Inflammatory macrophage treated with lipopolysaccharide for 1 hour (primary cell): Measurements from ENCODE around the gene DPM1.

Experiments used
- DNase-seq, 2 donors: peaks; one replicate each; pipeline ENCODE4 v3.0.0-alpha.2; 2020 to 2022

Gene DPM1

DNA sequence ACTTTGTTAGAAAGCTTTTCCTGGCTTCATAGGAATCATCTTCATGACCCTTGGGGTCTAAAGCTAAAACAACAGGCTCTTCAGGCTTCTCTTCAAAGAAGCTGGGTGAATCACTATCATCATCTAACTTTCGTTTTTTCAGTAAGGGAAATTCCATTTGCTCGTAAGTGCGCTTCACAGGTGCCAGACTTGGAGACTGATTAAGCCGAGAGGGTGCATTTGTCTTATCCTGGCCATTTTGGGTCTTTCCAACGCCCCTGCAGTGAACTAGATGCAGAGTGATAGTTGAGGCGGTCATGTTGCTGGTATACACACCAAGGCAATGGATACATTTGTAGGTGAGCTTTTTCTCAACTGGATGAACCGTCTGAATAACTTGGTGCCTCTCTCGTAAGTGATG is 65.9 kb downstream of the DPM1 start:
- DNase-seq, result no peak

DNA sequence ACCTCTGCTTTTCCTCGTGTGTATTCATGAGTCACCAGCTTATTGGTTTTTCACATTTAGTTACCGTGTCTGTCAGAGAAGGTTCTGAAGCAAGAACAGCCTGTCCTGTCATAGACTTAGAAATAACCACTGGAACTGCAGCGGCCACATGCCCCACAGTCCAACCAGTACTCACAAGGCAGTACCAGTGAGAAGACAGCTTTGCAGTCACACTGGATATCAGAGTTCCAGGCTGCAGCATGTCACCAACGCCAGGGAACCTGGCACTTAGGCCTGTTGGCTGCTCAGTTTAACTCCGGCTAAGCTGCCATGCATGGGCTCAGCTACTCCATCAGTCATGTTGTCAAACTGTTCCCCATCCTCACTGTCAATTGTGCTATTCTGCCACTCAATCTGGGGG is 67.2 kb downstream of the DPM1 start:
- no peak for DNase-seq

DNA sequence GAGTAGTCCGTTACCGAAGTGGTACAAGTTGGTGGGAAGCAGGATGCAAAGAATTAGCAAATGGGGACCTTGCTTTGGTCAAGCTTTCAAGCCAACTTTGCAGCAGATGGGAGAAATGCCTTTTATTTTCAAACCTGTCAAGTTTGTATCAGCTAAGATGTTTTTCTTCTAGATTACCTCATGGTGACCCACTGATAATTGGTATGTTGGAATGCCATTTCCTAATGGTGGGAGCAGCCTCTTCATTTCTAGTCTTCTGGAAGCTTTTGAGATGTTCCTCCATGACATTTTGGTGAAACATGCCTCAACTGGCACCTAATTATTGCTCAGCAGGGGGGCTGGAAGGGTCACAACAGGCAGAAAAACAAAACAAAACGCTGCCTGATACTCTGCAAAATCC is 70.8 kb downstream of the DPM1 start:
- no peak for DNase-seq

DNA sequence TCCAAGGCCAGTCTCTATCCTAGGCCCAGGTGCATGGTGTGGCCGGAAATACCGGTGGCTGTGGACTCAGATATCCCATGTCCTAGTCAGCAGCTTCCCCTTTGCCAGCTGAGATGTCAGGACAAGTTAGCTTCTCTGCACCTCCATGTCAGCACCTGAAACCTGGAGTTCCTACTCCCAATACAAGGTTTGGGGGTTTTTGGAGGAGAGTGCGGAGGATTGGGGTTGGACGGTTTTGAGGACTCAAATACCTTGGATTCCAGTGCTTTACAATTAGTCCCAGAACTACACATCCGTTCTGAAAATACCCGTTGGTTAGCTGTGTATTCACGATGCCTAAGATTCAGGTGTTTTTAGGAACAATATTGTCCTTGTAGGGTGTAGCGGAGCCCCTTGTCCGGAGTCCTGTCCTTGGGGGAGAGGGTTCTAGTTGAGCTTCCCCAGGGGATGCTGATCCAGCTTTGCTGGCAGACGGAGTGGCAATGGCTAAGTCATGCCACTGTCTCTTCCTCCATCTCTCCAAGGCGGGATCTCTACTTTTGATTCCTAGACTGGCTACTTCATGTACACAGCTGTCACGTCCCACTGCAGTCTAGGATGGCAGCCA is 72.0 kb downstream of the DPM1 start:
- no peak for DNase-seq

DNA sequence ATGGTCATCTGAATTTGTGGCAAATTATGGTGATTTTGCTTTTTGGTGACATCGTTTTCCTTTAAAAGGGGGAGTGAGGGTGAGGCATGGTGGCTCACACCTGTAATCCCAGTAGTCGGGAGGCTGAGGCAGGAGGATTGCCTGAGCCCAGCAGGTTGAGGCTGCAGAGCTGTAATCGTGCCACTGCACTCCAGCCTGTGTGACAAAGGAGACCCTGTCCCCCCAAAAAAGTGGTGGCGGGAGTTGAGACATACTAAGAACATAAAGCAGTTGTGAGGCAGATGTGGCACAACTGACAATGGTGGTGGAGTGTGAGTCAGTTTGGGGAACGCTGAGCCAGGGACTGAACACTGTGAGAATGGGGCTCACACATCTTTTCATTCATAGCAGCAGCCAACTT is 72.6 kb downstream of the DPM1 start:
- no peak for DNase-seq

DNA sequence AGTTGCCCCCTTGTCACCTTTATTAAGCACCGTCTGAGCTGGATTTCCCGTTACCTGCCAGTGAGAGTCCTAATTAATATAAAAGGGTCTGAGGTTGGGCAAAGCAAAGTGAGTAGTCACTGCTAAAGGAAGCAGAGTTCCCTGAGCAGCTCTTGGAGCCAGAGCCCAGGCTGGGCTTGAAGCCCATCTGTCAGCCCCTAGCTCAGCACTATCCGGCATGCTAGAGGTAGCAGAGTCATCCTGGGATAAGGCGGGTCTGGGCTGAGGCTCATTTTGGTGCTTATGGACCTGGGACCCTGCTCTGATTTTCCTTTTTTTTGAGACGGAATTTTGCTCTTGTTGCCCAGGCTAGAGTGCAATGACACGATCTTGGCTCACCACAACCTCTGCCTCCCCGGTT is 73.3 kb downstream of the DPM1 start:
- no peak for DNase-seq
